ENCODE data around the gene REEP2. TPM values are rescaled to one million over a fixed set of nuclear protein-coding genes. Genes with fewer than 3 reads are reported as not detected.

Gene REEP2
- total RNA-seq, 1 experiment from 2014 or later: 5.5 TPM

GRCh38 chr5:138448481-138449398, 9.9 kb downstream of the REEP2 start:
- DNase-seq (ENCODE audit: low read depth): peak; percentile 27

GRCh38 chr5:138449501-138450239, 10.8 kb downstream of the REEP2 start:
- peak; percentile 72 for DNase-seq (ENCODE audit: low read depth)

GRCh38 chr5:138450971-138451370, 12.1 kb downstream of the REEP2 start:
- no peak for DNase-seq (ENCODE audit: low read depth)

- DNase-seq (ENCODE audit: low read depth): no peak
Measured at GRCh38 chr5:138452720-138453119, 13.9 kb downstream of the REEP2 start.

- no peak for DNase-seq (ENCODE audit: low read depth)
Measured at GRCh38 chr5:138453590-138453989, 14.7 kb downstream of the REEP2 start.

GRCh38 chr5:138454121-138454520, 15.3 kb downstream of the REEP2 start:
- no peak for DNase-seq (ENCODE audit: low read depth)

GRCh38 chr5:138455232-138455930, 16.5 kb downstream of the REEP2 start:
- no peak for DNase-seq (ENCODE audit: low read depth)

- DNase-seq (ENCODE audit: low read depth): no peak
Measured at GRCh38 chr5:138457531-138458275, 18.8 kb downstream of the REEP2 start.

- DNase-seq (ENCODE audit: low read depth): no peak
Measured at GRCh38 chr5:138458384-138458783, 19.5 kb downstream of the REEP2 start.

- no peak for DNase-seq (ENCODE audit: low read depth)
Measured at GRCh38 chr5:138458856-138459255, 20.0 kb downstream of the REEP2 start.

- DNase-seq (ENCODE audit: low read depth): no peak
Measured at GRCh38 chr5:138459311-138459933, 20.6 kb downstream of the REEP2 start.

- DNase-seq (ENCODE audit: low read depth): no peak
Measured at GRCh38 chr5:138460032-138460693, 21.3 kb downstream of the REEP2 start.

GRCh38 chr5:138461343-138462125, 22.7 kb downstream of the REEP2 start:
- peak; percentile 85 for DNase-seq (ENCODE audit: low read depth)

- peak; percentile 19 for DNase-seq (ENCODE audit: low read depth)
Measured at GRCh38 chr5:138463419-138464007, 24.7 kb downstream of the REEP2 start.

- peak; percentile 91 for DNase-seq (ENCODE audit: low read depth)
Measured at GRCh38 chr5:138464008-138464387, 25.1 kb downstream of the REEP2 start.

GRCh38 chr5:138464388-138465260, 25.8 kb downstream of the REEP2 start:
- DNase-seq (ENCODE audit: low read depth): peak; percentile 97

- DNase-seq (ENCODE audit: low read depth): peak; percentile 91
Measured at GRCh38 chr5:138465261-138466124, 26.6 kb downstream of the REEP2 start, which contains the start of gene EGR1. Gene EGR1, plus strand, starts transcription at chr5:138465479. Its CDS starts 283 bp downstream, at chr5:138465762.
